ENCODE results near the gene OR14I1. TPM values are rescaled to one million over a fixed set of nuclear protein-coding genes. Genes with fewer than 3 reads are reported as not detected.

Gene OR14I1
- total RNA-seq, result not detected

- Histone ChIP-seq H3K27me3 (no peaks in the 10 kb centered on the region), H3K4me3 (no peak within 1 kb of the TSS), H3K4me1 (no peaks in the 10 kb centered on the region), H3K36me3 (no peaks in the 10 kb centered on the region), H3K27ac (replicated peaks in 1 of 4) (no peak within 1 kb of the TSS), H3K9me3 (no peaks in the 10 kb centered on the region)
- no peak for DNase-seq (ENCODE audit: extremely low spot score)
- 64% methylated on average over 1 of the region's 1 CpG for WGBS
- intact Hi-C loops (cut with DNase I), result no loop called here
- TF ChIP-seq CTCF (IDR thresholded peaks at IDR 0.05) (no peak), EP300 (IDR thresholded peaks at IDR 0.05) (no peak), POLR2AphosphoS5 (IDR thresholded peaks at IDR 0.05) (no peak), POLR2A (IDR thresholded peaks at IDR 0.05; ENCODE audit: low read depth) (no peak)
These were observed at the start of gene OR14I1 for GRCh38 chr1:248702714-248703113. Gene OR14I1 (minus strand): TSS chr1:248702766.

- no peaks in the 10 kb centered on the region for H3K9me3 ChIP-seq
- 84% methylated on average over 4 of the region's 4 CpGs for WGBS
- intact Hi-C loops (cut with DNase I), result no loop called here
- TF ChIP-seq POLR2AphosphoS5 (IDR thresholded peaks at IDR 0.05) (no peak), EP300 (IDR thresholded peaks at IDR 0.05) (no peak)
- DNase-seq (ENCODE audit: extremely low spot score), result no peak
- H3K27me3 ChIP-seq, result no peaks in the 10 kb centered on the region
- no peak overlapping the region for H3K27ac ChIP-seq (replicated peaks in 1 of 4)
- H3K4me1 ChIP-seq, result no peaks in the 10 kb centered on the region
- H3K36me3 ChIP-seq, result no peaks in the 10 kb centered on the region
- no peak overlapping the region for H3K4me3 ChIP-seq
These were observed 49.1 kb upstream of the OR14I1 start for GRCh38 chr1:248751635-248752034.

- Histone ChIP-seq H3K4me3 (no peak overlapping the region), H3K27me3 (no peaks in the 10 kb centered on the region), H3K9me3 (no peaks in the 10 kb centered on the region), H3K36me3 (no peaks in the 10 kb centered on the region), H3K27ac (replicated peaks in 1 of 4) (no peak overlapping the region), H3K4me1 (no peaks in the 10 kb centered on the region)
- DNase-seq (ENCODE audit: extremely low spot score), result no peak
- TF ChIP-seq EP300 (IDR thresholded peaks at IDR 0.05), result no peak
- no peak for TF ChIP-seq POLR2A (IDR thresholded peaks at IDR 0.05; ENCODE audit: low read depth)
- TF ChIP-seq CTCF (IDR thresholded peaks at IDR 0.05), result no peak
- no peak for TF ChIP-seq POLR2AphosphoS5 (IDR thresholded peaks at IDR 0.05)
- intact Hi-C loops (cut with DNase I), result no loop called here
- WGBS, result no CpG with 5 or more reads among the region's 5 CpGs
These were observed 48.6 kb upstream of the OR14I1 start for GRCh38 chr1:248751142-248751541.

GRCh38 chr1:248750496-248750895, 47.9 kb upstream of the OR14I1 start:
- no peak for DNase-seq (ENCODE audit: extremely low spot score)
- WGBS, result no CpG with 5 or more reads among the region's 2 CpGs
- intact Hi-C loops (cut with DNase I), result no loop called here
- Histone ChIP-seq H3K4me3 (no peak overlapping the region), H3K4me1 (no peaks in the 10 kb centered on the region), H3K27ac (replicated peaks in 1 of 4) (no peak overlapping the region), H3K36me3 (no peaks in the 10 kb centered on the region), H3K27me3 (no peaks in the 10 kb centered on the region), H3K9me3 (no peaks in the 10 kb centered on the region)
- TF ChIP-seq POLR2A (IDR thresholded peaks at IDR 0.05; ENCODE audit: low read depth) (no peak), EP300 (IDR thresholded peaks at IDR 0.05) (no peak)

GRCh38 chr1:248748211-248748610, 45.6 kb upstream of the OR14I1 start:
- DNase-seq (ENCODE audit: extremely low spot score), result no peak
- intact Hi-C loops (cut with DNase I), result no loop called here
- no peak overlapping the region for H3K27ac ChIP-seq (replicated peaks in 1 of 4)
- no peak for TF ChIP-seq CTCF (IDR thresholded peaks at IDR 0.05)
- no peak for TF ChIP-seq POLR2A (IDR thresholded peaks at IDR 0.05; ENCODE audit: low read depth)
- TF ChIP-seq POLR2AphosphoS5 (IDR thresholded peaks at IDR 0.05), result no peak
- no peak for TF ChIP-seq EP300 (IDR thresholded peaks at IDR 0.05)
- no peaks in the 10 kb centered on the region for H3K27me3 ChIP-seq
- no peaks in the 10 kb centered on the region for H3K36me3 ChIP-seq
- H3K9me3 ChIP-seq, result no peaks in the 10 kb centered on the region
- no peaks in the 10 kb centered on the region for H3K4me1 ChIP-seq
- 87% methylated on average over 2 of the region's 10 CpGs for WGBS
- no peak overlapping the region for H3K4me3 ChIP-seq

- Histone ChIP-seq H3K36me3 (no peaks in the 10 kb centered on the region), H3K9me3 (no peaks in the 10 kb centered on the region), H3K27ac (replicated peaks in 1 of 4) (no peak overlapping the region), H3K4me3 (no peak overlapping the region), H3K27me3 (peaks cover 0 to 9% (median 0%) of the 10 kb centered on the region in 4 donors), H3K4me1 (no peaks in the 10 kb centered on the region)
- 91% methylated on average over 7 of the region's 7 CpGs for WGBS
- no peak for DNase-seq (ENCODE audit: extremely low spot score)
- intact Hi-C loops (cut with DNase I), result no loop called here
- TF ChIP-seq POLR2A (IDR thresholded peaks at IDR 0.05; ENCODE audit: low read depth) (no peak), CTCF (IDR thresholded peaks at IDR 0.05) (no peak), EP300 (IDR thresholded peaks at IDR 0.05) (no peak), POLR2AphosphoS5 (IDR thresholded peaks at IDR 0.05) (no peak)
These were observed 38.3 kb upstream of the OR14I1 start for GRCh38 chr1:248740876-248741275.
